Ovary (tissue), 9 donors: Measurements from ENCODE around the gene ZDHHC19. TPM values are rescaled to one million over a fixed set of nuclear protein-coding genes. Genes with fewer than 3 reads are reported as not detected.
A peak's percentile ranks its signal among the peaks of the same experiment; 100 is the strongest.
"Not testable (repeated sequence)": the region's sequence is repeated elsewhere in the genome, so short reads cannot be mapped to it uniquely, and the experiment has no call there.

Experiments
- DNase-seq, 5 donors: peaks; one replicate each; pipeline ENCODE4 v3.0.0-alpha.2; 2019 to 2020
- H3K27ac ChIP-seq, 2 donors: fragments of 200-600 bp; one replicate each; pipeline versions ENCODE4 v1.5.1 to v1.8.0; 2019 to 2022
- H3K27me3 ChIP-seq: fragments of 200-600 bp; one replicate; pipeline ENCODE4 v1.8.0; 2022
- H3K36me3 ChIP-seq: fragments of 200-600 bp; sonication (generic); one replicate; pipeline ENCODE4 v1.5.1; 2019
- H3K4me1 ChIP-seq: one replicate; pipeline ENCODE4 v1.8.1; 2013; ENCODE audit warnings: mild to moderate bottlenecking, moderate library complexity; ENCODE audit not compliant: insufficient read depth
- H3K4me3 ChIP-seq: fragments of 200-600 bp; sonication (generic); one replicate; pipeline ENCODE4 v1.5.1; 2017
- H3K9me3 ChIP-seq, 2 donors: fragments of 200-600 bp in 1 of 2; sonication (generic) in 1 of 2; one replicate each; pipeline versions ENCODE4 v1.5.1 to v1.8.1; 2013 to 2019; ENCODE audit warnings: mild to moderate bottlenecking in 1 of 2, moderate library complexity in 1 of 2
- CTCF ChIP-seq, 3 donors: fragments of 450-650 bp in 2 of 3; fragments of 200-600 bp in 1 of 3; IDR thresholded peaks; one replicate each; pipeline versions ENCODE4 v1.5.1 to v1.8.0; 2016 to 2022; ENCODE audit warnings: antibody characterized with exemption in 3 of 3, mild to moderate bottlenecking in 1 of 3
- EP300 ChIP-seq: sonication (generic); formaldehyde crosslinking; IDR thresholded peaks from one replicate; pipeline ENCODE4 v1.6.1; 2017; ENCODE audit warnings: antibody characterized with exemption
- POLR2A ChIP-seq: fragments of 450-650 bp; IDR thresholded peaks from one replicate; pipeline ENCODE4 v1.6.1; 2017; ENCODE audit warnings: antibody characterized with exemption, mild to moderate bottlenecking, moderate library complexity
- WGBS, 3 donors: extraction: QIAGEN DNeasy Blood & Tissue Kit in 1 of 3; methylation state at CpG; one replicate each; pipeline versions ENCODE4 v1.1.5 to v1.1.7; 2013 to 2017; 5-methylcytosine and 5-hydroxymethylcytosine counted together
- intact Hi-C, 4 donors: fragments of 100-400 bp; cut with DNase I; formaldehyde crosslinking; loops; one replicate each; pipeline versions ENCODE4 v1.11.0 to v1.15.1; 2022 to 2023
- polyA plus RNA-seq, 2 donors: library from polyadenylated mRNA; stranded (reverse); fragments of 200-250 nt in 1 of 2; fragments of 350-450 nt in 1 of 2; fragmentation: Illumina TruSeq in 1 of 2; extraction: RNeasy Lipid Tissue Mini Kit (QIAGEN cat#74804) in 1 of 2; gene quantifications; one replicate each; pipeline ENCODE4 v1.2.3, GENCODE V29; 2013 to 2014
- total RNA-seq, 7 donors: library from RNA; depleted of rRNA in 2 of 7; stranded (reverse); fragments of >200 nt in 2 of 7; fragmentation: NEBNext Ultra II Directional in 3 of 7; extraction: Animal tissue kit (Norgen Biotek cat#: 25700) in 3 of 7; gene quantifications; one replicate each; pipeline versions ENCODE4 v1.1.0 to v1.2.4, GENCODE V29; 2016 to 2023
- donor health status: DM: no; HTN: no; CAD: no; lungs with moderate emphysema.
- donor health status: DM: no; HTN: no; CAD: no.
- donor health status: Bipolar disorder and iron deficiency.
- donor health status: DM: yes; HTN: yes; CAD: no.
- donor health status: DM: no; HTN: no; CAD: no.
- donor health status: DM: yes; HTN: yes; CAD: no.

Gene ZDHHC19
- total and polyA plus RNA-seq, 9 donors = 0.24 to 9.3 (median 4.5) TPM

- 89 to 92% (median 90%) methylated on average over 11 of the region's 11 CpGs for WGBS, 3 donors
- TF ChIP-seq POLR2A (no peak), EP300 (no peak), CTCF (IDR thresholded peaks at IDR 0.05) (no peak)
- no peaks in the 10 kb centered on the region for H3K27me3 ChIP-seq
- no peaks in the 10 kb centered on the region for H3K9me3 ChIP-seq
- H3K27ac ChIP-seq = no peak overlapping the region
- no peak for DNase-seq
- no peaks in the 10 kb centered on the region for H3K36me3 ChIP-seq
- intact Hi-C loops = no loop called here
- no peak overlapping the region for H3K4me3 ChIP-seq
- peaks cover 6% of the 10 kb centered on the region for H3K4me1 ChIP-seq
Observed at GRCh38 chr3:196192036-196192523, 19.1 kb downstream of the ZDHHC19 start.

GRCh38 chr3:196189566-196190347 is 21.4 kb downstream of the ZDHHC19 start:
- no peaks in the 10 kb centered on the region for H3K9me3 ChIP-seq
- peak overlapping the region in 1 of 2 donors; percentile 32 for H3K27ac ChIP-seq
- no peaks in the 10 kb centered on the region for H3K36me3 ChIP-seq
- TF ChIP-seq EP300 = no peak
- TF ChIP-seq POLR2A = no peak
- TF ChIP-seq CTCF (IDR thresholded peaks at IDR 0.05) = no peak
- peaks cover 6% of the 10 kb centered on the region for H3K4me1 ChIP-seq
- no peak overlapping the region for H3K4me3 ChIP-seq
- peak in 2 of 5 donors; percentile 60 to 61 for DNase-seq
- H3K27me3 ChIP-seq = no peaks in the 10 kb centered on the region
- WGBS, 3 donors = 49 to 73% (median 72%) methylated on average over 16 of the region's 16 CpGs
- intact Hi-C loops = no loop called here

- TF ChIP-seq EP300 = no peak
- no peak for TF ChIP-seq CTCF (IDR thresholded peaks at IDR 0.05)
- TF ChIP-seq POLR2A = no peak
- peak in 4 of 5 donors; percentile 33 to 60 (median 40) for DNase-seq
- H3K27ac ChIP-seq = peak overlapping the region in 1 of 2 donors; percentile 46
- no peaks in the 10 kb centered on the region for H3K36me3 ChIP-seq
- WGBS, 3 donors = 22 to 31% (median 22%) methylated on average over 31 of the region's 31 CpGs
- intact Hi-C loops = no loop called here
- H3K27me3 ChIP-seq = no peaks in the 10 kb centered on the region
- peaks cover 3% of the 10 kb centered on the region for H3K4me1 ChIP-seq
- H3K9me3 ChIP-seq = no peaks in the 10 kb centered on the region
- H3K4me3 ChIP-seq = no peak overlapping the region
Observed at GRCh38 chr3:196186651-196187573, 24.3 kb downstream of the ZDHHC19 start.

- DNase-seq = no peak
- no peak for TF ChIP-seq EP300
- no peak for TF ChIP-seq POLR2A
- no peak for TF ChIP-seq CTCF (IDR thresholded peaks at IDR 0.05)
- Histone ChIP-seq H3K27me3 (no peaks in the 10 kb centered on the region), H3K4me1 (peaks cover 3% of the 10 kb centered on the region), H3K36me3 (no peaks in the 10 kb centered on the region), H3K9me3 (no peaks in the 10 kb centered on the region), H3K4me3 (no peak overlapping the region), H3K27ac (no peak overlapping the region)
- WGBS, 3 donors = 90 to 95% (median 93%) methylated on average over 15 of the region's 15 CpGs
- intact Hi-C loops = no loop called here
Observed at GRCh38 chr3:196184881-196185280, 26.3 kb downstream of the ZDHHC19 start.

GRCh38 chr3:196184169-196184432 is 27.1 kb downstream of the ZDHHC19 start:
- H3K27ac ChIP-seq, H3K36me3 ChIP-seq, H3K27me3 ChIP-seq, intact Hi-C loops, H3K9me3 ChIP-seq, H3K4me3 ChIP-seq, H3K4me1 ChIP-seq, DNase-seq: not testable (repeated sequence)
- 87 to 92% (median 90%) methylated on average over 4 of the region's 4 CpGs for WGBS, 3 donors
